ENCODE data around the gene RAB28. TPM values are rescaled to one million over a fixed set of nuclear protein-coding genes. Genes with fewer than 3 reads are reported as not detected.

The RAB28 gene
- total and polyA plus RNA-seq, 9 of the 15 experiments (the other 6 are each of a cell fraction or from before 2014, with no cell fraction given) = 6.7 to 40.4 (median 23.0) TPM

GRCh38 chr4:13355111-13355880, 128.8 kb downstream of the RAB28 start (continued):
- TF ChIP-seq ZBTB7A (IDR thresholded peaks at IDR 0.05; ENCODE audit: borderline replicate concordance, control insufficient read depth, low read depth, low read length) (no peak), CTCF (IDR thresholded peaks at IDR 0.05 in 2 of 3, conservative IDR thresholded peaks at IDR 0.05 in 1 of 3; ENCODE audit: insufficient read depth in 2 of 3, low read depth in 1 of 3, low read length in 3 of 3) (no peak), PCBP2 (IDR thresholded peaks at IDR 0.05; ENCODE audit: low read depth, low read length, poor library complexity, severe bottlenecking) (no peak), ZNF75A (CRISPR knock-in tag; IDR thresholded peaks at IDR 0.05) (no peak), POLR2B (IDR thresholded peaks at IDR 0.05; ENCODE audit: low read depth, partially characterized antibody) (no peak)

GRCh38 chr4:13349096-13349495, 135.0 kb downstream of the RAB28 start:
- Histone ChIP-seq H3K4me1 (replicated peaks in 1 of 2; ENCODE audit: control insufficient read depth in 2 of 2, insufficient read depth in 2 of 2, low read length in 2 of 2) (no peaks in the 10 kb centered on the region), H3K4me2 (ENCODE audit: insufficient read depth, low read length) (no peak overlapping the region), H3K27ac (ENCODE audit: extremely low read depth, low read depth, low read length) (no peak overlapping the region), H3K9me3 (replicated peaks; ENCODE audit: control insufficient read depth, insufficient read depth, low read depth, low read length) (no peaks in the 10 kb centered on the region), H3K4me3 (no peak overlapping the region), H3K9me1 (ENCODE audit: control insufficient read depth, insufficient read depth, low read length) (no peaks in the 10 kb centered on the region), H3K27me3 (ENCODE audit: control insufficient read depth in 2 of 2, insufficient read depth in 2 of 2, low read length in 2 of 2) (no peaks in the 10 kb centered on the region), H2AFZ (ENCODE audit: low read depth, low read length) (no peak overlapping the region), H4K20me1 (replicated peaks; ENCODE audit: control insufficient read depth, insufficient read depth, low read length) (no peaks in the 10 kb centered on the region), H3K36me3 (ENCODE audit: control insufficient read depth, insufficient read depth, low read length) (no peaks in the 10 kb centered on the region), H3K9ac (ENCODE audit: insufficient read depth in 1 of 2, low read depth in 2 of 2, low read length in 2 of 2) (no peak overlapping the region), H3K79me2 (ENCODE audit: control insufficient read depth, insufficient read depth, low read length) (no peaks in the 10 kb centered on the region)
- BruUV-seq (replicated peaks) = no TSS peak
- CTCF ChIA-PET (ENCODE audit: low intra/inter-chr PET ratio) = no interaction called here
- POLR2A ChIA-PET = no interaction called here
- FAIRE-seq (no peak), ATAC-seq (no peak), DNase-seq (ENCODE audit: extremely low read depth in 1 of 4, low spot score in 3 of 4) (no peak)
- TF ChIP-seq ZNF124 (CRISPR knock-in tag; IDR thresholded peaks at IDR 0.05) (no peak), ZNF239 (CRISPR knock-in tag; IDR thresholded peaks at IDR 0.05) (no peak), STAG1 (CRISPR knock-in tag; IDR thresholded peaks at IDR 0.05; ENCODE audit: borderline replicate concordance) (no peak), ESRRA (IDR thresholded peaks at IDR 0.05; ENCODE audit: borderline replicate concordance, low read depth) (no peak), TOE1 (IDR thresholded peaks at IDR 0.05; ENCODE audit: borderline replicate concordance) (no peak), TOE1 (CRISPR knock-in tag; IDR thresholded peaks at IDR 0.05; ENCODE audit: borderline replicate concordance, low read depth) (no peak)
- intact Hi-C loops (cut with micrococcal nuclease) = no loop called here
- WGBS (ENCODE audit: insufficient coverage, low coverage, missing lambda C conversion rate) = 71% methylated on average over 3 of the region's 3 CpGs
- in situ Hi-C loops (cut with MboI) = no loop called here
